RWPE2 (cell line): Measurements from ENCODE around the gene SCN2B.
A peak's percentile ranks its signal among the peaks of the same experiment; 100 is the strongest.

Source experiments
- ATAC-seq: fragments of 200-7000 bp; cut with Tn5 transposase; 3 replicates; pipeline ENCODE4 v1.9.1; 2021; ENCODE audit warnings: low read depth
- DNase-seq: peaks from one replicate; pipeline ENCODE4 v3.0.0-alpha.2; 2020; ENCODE audit warnings: low spot score
- H3K27ac ChIP-seq: fragments of 450-650 bp; 2 replicates; pipeline ENCODE4 v1.5.1; 2017; ENCODE audit warnings: mild to moderate bottlenecking; ENCODE audit not compliant: poor library complexity, severe bottlenecking
- H3K27me3 ChIP-seq: fragments of 250-450 bp; sonication (Bioruptor Pico); 2 replicates; pipeline ENCODE4 v1.5.1; 2021; ENCODE audit warnings: mild to moderate bottlenecking, moderate library complexity; ENCODE audit not compliant: insufficient read depth, poor library complexity, severe bottlenecking
- H3K36me3 ChIP-seq: fragments of 250-450 bp; sonication (Bioruptor Pico); 2 replicates; pipeline ENCODE4 v1.5.1; 2020; ENCODE audit warnings: low read depth, mild to moderate bottlenecking, moderate library complexity
- H3K4me1 ChIP-seq: fragments of 250-450 bp; sonication (Bioruptor Pico); 2 replicates; pipeline ENCODE4 v1.5.1; 2021; ENCODE audit warnings: mild to moderate bottlenecking, moderate library complexity; ENCODE audit not compliant: insufficient read depth, poor library complexity, severe bottlenecking
- H3K4me3 ChIP-seq: fragments of 250-450 bp; sonication (Bioruptor Pico); 2 replicates; pipeline ENCODE4 v1.5.1; 2021; ENCODE audit warnings: mild to moderate bottlenecking, moderate library complexity; ENCODE audit not compliant: severe bottlenecking
- H3K9me3 ChIP-seq: fragments of 250-450 bp; sonication (Bioruptor Pico); 2 replicates; pipeline ENCODE4 v1.5.1; 2021; ENCODE audit warnings: mild to moderate bottlenecking, moderate library complexity; ENCODE audit not compliant: severe bottlenecking
- TF ChIP-seq, protein P1 (sequence below): fragments of 450-650 bp; IDR thresholded peaks from one replicate; pipeline ENCODE4 v1.5.1; 2017; ENCODE audit warnings: mild to moderate bottlenecking, moderate library complexity; ENCODE audit not compliant: poor library complexity, severe bottlenecking

The SCN2B gene, protein sequence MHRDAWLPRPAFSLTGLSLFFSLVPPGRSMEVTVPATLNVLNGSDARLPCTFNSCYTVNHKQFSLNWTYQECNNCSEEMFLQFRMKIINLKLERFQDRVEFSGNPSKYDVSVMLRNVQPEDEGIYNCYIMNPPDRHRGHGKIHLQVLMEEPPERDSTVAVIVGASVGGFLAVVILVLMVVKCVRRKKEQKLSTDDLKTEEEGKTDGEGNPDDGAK

DNA sequence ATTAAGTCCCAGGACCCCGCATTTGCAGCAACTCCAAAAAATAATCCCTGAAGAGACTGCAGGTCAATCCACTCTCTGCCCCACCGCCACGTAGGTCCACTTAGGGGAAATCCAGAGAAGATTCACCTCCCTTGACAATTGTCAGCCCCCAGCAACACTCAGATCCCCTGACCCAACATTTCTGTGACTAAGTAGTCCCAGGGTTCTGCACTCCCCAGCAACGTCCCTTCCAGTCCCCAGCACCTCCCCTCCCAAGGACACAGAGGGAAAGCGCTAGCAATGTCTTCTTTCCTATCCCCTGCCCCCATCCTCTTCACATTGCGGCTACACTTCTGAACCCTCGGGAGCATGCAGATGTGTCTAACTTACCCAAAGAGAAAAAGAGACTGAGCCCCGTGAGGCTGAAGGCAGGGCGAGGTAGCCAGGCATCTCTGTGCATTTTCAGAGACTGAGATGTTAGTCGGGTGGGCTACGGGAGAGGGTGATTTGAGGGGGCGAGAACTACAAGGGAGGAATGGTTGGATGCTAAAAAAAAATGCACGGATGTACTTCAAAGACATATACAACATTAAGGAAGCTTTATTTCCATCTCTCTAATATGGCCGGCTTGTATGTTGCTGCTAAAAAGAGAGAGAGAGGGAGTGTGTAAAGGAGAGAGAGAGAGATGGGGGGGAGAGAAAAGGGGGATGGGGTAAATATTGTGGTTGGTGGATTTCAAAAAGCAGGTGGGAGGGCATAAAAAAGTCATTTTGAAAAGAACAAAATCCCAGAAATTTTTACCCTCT is at the start of gene SCN2B:
Gene SCN2B (minus strand): TSS at position 647 of the 785 bp plus-strand sequence. CDS start 208 bp downstream, at position 439.
- no peak within 1 kb of the TSS for H3K4me3 ChIP-seq
- TF ChIP-seq, protein P1, sequence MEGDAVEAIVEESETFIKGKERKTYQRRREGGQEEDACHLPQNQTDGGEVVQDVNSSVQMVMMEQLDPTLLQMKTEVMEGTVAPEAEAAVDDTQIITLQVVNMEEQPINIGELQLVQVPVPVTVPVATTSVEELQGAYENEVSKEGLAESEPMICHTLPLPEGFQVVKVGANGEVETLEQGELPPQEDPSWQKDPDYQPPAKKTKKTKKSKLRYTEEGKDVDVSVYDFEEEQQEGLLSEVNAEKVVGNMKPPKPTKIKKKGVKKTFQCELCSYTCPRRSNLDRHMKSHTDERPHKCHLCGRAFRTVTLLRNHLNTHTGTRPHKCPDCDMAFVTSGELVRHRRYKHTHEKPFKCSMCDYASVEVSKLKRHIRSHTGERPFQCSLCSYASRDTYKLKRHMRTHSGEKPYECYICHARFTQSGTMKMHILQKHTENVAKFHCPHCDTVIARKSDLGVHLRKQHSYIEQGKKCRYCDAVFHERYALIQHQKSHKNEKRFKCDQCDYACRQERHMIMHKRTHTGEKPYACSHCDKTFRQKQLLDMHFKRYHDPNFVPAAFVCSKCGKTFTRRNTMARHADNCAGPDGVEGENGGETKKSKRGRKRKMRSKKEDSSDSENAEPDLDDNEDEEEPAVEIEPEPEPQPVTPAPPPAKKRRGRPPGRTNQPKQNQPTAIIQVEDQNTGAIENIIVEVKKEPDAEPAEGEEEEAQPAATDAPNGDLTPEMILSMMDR = no peak
- ATAC-seq = no peak
- no peak for DNase-seq
- no peaks in the 10 kb centered on the region for H3K27me3 ChIP-seq
- H3K9me3 ChIP-seq = no peaks in the 10 kb centered on the region
- H3K4me1 ChIP-seq = peaks cover 11% of the 10 kb centered on the region
- H3K36me3 ChIP-seq = no peaks in the 10 kb centered on the region
- peak within 1 kb of the TSS; percentile 27 for H3K27ac ChIP-seq

DNA sequence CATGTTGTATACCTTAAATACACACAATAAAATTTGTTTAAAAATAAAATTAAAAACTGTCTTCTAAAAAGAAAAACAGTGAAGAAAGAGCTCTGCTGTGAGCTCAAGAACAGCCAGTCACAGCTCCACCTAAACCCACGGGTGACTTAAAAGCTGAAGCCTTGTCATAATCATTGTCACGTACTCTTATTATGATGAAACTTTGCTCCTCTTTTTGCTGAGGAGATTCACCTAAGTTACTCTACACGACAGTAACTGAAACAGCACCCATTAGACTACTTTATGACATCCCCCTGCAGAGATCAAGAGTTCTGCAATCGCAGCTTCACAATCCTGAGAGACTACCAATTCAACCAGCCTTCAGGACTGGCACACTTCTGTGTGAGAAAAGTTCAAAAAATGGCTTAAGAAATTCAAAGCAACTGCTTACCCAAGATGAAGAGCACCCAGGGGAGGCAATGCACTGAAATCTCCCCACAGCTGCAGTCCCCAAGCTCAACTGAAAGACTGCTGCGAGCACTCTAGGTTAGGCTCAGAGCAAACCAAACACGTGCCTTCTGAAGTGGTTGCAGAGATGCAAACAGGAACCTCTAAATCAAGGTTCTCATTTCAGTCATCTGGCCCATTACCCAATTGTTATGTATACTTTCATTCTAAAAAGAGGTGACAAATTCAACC is 48.2 kb upstream of the SCN2B start, which contains the start of gene JAML:
Gene JAML (minus strand): TSS at position 501 of the 678 bp plus-strand sequence. CDS start 10,145 bp downstream, outside the sequence.
- Histone ChIP-seq H3K9me3 (no peaks in the 10 kb centered on the region), H3K27me3 (no peaks in the 10 kb centered on the region), H3K36me3 (no peaks in the 10 kb centered on the region; the same call in 1 of the 2 replicates), H3K4me3 (no peak within 1 kb of the TSS), H3K27ac (no peak within 1 kb of the TSS), H3K4me1 (no peaks in the 10 kb centered on the region)
- TF ChIP-seq, protein P1 = no peak
- ATAC-seq (no peak), DNase-seq (no peak)

DNA sequence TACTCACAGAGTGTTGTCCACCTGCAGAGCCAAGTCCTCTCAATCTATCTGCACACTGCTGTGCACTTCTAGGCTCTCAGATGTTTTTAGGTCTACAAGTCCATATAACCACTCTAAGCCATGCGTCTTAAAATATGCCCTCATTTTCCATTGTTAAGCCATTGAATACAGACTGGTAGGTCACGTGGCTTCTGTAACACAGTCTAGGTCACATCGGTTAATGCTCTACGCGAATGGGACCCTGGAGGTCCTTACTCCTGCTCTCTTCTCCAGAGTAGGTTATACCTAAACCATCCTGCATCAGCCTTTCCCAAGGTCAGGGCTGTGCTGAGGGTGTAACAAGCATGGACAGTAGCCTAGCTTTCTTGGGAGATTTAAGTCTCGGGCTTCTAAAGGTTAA is 47.6 kb upstream of the SCN2B start:
- Histone ChIP-seq H3K4me3 (no peak overlapping the region), H3K27me3 (no peaks in the 10 kb centered on the region), H3K9me3 (no peaks in the 10 kb centered on the region), H3K36me3 (no peaks in the 10 kb centered on the region; the same call in 1 of the 2 replicates), H3K4me1 (no peaks in the 10 kb centered on the region), H3K27ac (no peak overlapping the region)
- TF ChIP-seq, protein P1 = no peak
- ATAC-seq (no peak), DNase-seq (no peak)

DNA sequence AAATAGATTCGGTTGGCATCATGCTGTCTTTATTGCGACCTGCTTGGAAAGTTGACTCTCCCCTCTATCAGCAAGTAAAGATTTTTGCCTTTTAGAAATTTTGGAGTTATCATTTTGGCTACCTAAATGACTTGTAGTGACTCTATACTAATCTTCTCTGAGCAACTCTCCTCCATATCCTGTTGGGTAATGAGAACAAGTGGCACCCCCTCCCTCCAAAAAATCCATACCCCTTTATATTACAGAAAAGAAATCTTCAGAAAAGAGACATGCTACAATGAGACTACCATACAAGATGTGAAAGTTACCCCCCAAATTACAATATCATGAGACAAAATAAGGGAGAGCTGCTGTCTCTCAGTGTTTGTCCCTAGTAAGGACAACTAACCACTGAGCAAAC is 47.1 kb upstream of the SCN2B start:
- Histone ChIP-seq H3K4me1 (no peaks in the 10 kb centered on the region), H3K9me3 (no peaks in the 10 kb centered on the region), H3K27ac (no peak overlapping the region), H3K36me3 (no peaks in the 10 kb centered on the region; the same call in 1 of the 2 replicates), H3K27me3 (no peaks in the 10 kb centered on the region), H3K4me3 (no peak overlapping the region)
- TF ChIP-seq, protein P1 = no peak
- no peak for DNase-seq
- no peak for ATAC-seq
